Stimulated activated CD8-positive, alpha-beta memory T cell treated with anti-CD3 and anti-CD28 coated beads, Interleukin-15, amount 100 ng/mL, for 48 hours (primary cell): ENCODE results near the gene CMTM4.
"Not testable (repeated sequence)": the region's sequence is repeated elsewhere in the genome, so short reads cannot be mapped to it uniquely, and the experiment has no call there.

Experiments used
- DNase-seq, 2 donors: peaks; one replicate each; pipeline ENCODE4 v3.0.0-alpha.2; 2020; ENCODE audit warnings: low read depth in 2 of 2

CMTM4 gene

DNA sequence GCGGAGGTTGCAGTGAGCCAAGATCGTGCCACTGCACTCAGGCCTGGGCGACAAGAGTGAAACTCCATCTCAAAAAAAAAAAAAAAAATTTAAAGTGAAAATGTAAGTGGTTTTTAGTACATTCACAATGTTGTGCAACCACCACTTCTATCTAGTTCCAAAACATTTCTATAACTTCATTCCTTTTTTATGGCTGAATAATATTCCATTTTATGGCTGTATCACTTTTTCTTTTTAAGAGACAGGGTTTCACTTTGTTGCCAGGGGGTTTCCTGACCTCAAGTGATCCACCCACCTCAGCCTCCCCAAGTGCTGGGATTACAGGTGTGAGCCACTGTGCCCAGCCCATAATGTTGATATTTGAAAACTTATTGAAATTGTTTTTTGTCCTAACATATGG is 103.7 kb downstream of the CMTM4 start:
- DNase-seq: no peak

DNA sequence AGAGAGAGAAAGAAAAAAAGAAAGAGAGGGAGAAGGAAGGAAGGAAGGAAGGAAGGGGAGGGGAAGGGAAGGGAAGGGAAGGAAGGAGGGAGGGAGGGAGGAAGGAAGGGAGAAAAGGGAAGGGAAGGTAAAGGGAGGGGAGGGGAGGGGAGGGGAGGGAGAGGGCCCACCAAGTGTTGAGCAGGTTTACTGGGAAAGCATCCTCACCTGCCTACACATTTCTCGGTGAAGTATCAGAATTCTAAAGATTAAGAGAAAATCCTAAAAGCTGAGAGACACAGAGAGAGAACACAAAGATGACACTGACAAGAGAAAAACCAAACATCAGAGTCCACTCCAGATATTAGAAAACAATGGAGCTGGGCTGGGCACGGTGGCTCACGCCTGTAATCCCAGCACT is 104.3 kb downstream of the CMTM4 start:
- no peak for DNase-seq

DNA sequence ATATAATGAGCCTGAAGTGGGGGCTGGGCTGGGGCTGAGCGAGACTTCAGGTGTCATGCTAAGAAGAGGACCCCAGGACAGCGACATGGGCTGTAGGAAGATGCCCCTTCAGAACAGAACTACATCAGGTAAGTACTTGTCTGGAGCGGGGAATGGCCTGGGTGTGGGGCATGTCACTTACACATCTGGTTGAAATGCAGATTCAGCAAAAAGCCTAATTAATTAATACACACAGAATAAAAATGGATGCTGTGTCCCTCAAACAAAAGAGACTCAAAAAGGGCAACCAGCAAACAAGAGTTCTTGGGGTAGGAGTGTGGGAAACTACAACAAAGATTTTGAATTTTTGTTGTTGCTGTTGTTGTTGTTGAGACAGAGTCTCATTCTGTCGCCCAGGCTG is 105.5 kb downstream of the CMTM4 start:
- DNase-seq: no peak

DNA sequence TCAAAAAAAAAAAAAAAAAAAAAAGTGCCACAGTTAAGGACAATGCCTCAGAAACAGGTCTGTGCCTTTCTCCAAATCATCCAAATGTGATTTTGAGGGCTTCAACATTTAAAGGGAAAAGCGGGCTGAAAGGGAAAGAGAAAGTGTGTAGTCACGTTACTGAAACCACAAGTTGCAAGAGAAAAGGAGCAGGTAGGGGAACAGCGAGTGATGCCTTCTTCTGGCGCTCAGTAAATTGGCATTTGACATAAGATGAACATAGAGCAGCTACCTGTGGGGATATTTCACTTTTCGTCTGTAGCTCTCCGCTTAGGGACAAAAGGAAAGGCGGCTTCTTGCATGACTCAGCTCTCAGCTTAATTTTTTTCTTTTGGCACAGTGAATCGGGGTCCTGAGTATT is 106.2 kb downstream of the CMTM4 start:
- DNase-seq: no peak

DNA sequence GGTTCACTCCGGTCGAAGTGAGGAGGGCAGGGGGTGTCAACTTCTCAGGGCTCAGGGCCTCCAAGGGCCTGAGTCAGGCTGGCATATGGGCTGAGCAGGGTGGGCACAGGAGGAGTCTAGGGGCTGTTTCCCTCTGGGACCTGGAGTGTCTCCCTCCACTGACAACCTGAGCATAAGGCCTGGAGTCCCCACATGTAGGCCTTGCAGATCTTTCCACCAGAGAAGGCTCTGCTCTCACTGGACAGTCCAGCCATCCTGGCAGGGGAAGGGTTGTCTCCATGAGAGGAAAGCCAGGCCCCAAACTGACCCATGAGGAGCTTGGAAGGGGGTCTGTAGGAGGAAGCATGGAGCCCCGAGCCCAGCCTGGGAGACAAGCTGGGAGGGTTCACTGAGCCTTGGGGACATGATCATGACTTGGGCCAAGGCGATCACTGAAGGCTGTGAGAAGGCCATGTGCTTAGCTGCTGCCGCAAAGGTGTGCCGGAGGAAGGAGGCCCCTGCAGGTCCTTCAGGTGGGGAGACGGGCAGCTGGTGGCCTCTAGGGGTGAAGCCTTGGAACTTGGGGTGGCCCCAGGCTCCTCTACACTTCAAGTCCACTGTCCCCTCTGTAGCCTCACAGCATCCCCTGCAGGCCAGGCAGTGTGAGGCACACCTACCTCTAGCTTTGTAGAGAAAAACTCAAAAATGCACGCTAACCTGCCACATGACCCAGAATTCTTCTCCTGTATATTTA is 107.4 kb downstream of the CMTM4 start:
- peak; percentile 39 to 54 for DNase-seq

DNA sequence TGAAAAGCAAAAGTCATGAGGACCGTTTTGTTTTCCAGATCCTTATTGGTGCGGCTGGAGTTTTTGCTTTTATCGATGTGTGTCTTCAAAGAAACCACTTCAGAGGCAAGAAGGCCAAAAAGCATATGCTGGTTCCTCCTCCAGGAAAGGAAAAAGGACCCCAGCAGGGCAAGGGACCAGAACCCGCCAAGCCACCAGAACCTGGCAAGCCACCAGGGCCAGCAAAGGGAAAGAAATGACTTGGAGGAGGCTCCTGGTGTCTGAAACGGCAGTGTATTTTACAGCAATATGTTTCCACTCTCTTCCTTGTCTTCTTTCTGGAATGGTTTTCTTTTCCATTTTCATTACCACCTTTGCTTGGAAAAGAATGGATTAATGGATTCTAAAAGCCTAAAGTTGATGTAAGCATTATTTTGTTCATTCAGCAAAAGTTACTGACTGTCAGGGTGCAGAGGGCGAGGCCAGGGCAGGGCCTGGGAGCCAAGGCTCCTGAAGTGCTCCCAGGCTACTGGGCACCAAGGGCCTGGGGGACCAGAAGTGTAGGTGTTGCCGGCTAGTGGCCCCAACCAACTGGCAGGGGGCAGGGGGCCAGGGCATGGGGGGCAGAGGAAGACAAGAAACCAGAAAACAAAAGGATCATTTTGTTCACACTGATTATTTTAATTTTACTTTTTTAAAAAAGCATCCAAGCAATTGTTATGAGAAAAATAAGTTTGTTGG is 108.5 kb downstream of the CMTM4 start:
- no peak for DNase-seq

DNA sequence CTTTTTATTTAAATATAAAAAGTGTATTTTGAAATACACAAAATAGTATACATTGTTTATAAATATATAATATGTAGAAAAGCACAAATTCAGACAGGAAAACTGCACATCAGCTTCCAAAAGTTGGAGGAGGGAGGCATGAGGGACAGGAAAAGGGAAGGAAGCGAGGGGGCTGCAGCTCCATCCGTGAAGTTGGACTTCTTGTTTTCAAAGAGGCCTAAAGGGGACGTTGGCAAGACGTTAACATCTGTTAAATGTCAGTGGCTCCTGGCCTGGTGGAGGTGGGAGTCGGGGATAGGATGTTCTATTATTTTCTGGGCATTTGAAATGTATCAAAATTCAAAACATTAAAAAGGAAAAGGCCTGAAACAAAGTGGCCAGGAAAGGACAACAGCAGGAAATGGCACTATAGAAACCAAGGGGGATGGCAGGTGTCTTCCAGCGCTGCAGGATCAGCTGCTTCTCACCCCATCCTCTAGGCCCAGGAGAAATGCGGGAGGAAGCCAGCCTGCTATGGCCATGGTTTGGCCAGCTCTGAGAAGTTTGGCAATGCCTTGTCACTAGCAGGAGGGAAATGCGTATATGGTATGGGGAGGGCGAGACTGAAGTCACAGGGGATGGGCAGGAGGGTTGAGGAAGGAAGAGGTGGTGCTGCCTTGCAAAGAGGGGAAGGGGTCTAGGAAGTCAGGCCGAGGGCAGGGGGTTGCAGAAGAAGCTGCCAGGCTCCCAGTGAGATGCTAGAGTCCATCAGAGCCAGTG is 110.9 kb downstream of the CMTM4 start:
- no peak for DNase-seq

DNA sequence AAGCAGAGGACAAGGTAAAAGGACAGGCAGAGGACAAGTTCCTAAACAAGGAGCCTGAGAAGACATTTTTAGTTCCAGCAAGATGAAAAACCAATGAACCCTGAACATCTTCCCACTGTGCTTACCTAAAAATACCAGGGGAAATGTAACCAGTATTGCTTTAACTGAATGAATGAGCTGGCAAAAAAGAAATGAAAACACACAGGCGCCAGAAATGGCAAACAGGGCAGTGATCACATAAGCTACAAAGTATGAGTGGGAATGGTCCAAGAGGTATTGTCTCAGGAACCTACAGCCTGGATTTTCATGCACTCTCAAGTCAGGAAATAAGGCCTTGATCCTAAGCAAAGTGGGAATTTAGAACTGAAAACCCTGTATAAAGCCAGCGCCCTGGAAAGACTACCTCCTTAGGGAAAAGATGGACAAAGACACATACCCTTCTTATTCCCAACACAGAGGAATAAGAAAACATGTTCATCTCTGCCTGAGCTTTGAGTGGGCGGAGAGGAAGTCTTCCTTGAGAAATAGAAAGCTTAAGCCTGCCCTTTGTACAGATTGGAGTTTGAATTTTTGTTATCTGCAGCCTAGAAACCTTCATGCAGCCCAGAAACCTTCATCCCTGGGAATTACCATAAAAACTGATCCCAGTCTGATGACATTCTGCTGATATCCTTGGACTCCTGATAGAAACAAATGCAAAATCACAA is 115.1 kb downstream of the CMTM4 start:
- DNase-seq: no peak

DNA sequence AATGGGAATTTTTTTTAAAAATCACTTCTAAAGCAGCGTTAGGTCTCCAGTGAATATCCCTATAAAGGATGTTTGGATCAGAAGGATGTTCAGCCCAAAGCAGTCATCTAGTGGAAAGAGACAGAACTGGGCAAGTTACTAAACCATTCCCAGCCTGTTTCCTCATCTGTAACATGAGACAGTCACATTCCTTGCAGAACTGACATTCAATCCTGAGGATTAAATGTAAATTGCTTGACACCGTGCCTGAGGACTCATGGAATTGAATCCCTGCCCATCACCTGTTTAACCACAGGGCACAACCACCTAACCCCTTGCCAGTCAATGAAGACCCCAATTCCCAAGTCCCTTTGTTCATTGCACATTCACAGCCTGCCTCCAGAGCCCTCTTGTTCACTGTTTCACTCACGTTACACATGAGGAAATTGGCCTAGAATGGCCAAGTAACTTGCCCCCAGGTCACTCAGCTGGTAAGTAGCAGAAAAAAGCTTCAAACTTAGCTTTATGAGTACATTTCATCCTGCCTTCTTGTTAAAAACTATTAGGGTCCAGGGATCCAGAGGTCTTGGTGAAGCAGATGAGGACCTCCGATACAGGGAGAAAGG is 115.8 kb downstream of the CMTM4 start:
- no peak for DNase-seq

DNA sequence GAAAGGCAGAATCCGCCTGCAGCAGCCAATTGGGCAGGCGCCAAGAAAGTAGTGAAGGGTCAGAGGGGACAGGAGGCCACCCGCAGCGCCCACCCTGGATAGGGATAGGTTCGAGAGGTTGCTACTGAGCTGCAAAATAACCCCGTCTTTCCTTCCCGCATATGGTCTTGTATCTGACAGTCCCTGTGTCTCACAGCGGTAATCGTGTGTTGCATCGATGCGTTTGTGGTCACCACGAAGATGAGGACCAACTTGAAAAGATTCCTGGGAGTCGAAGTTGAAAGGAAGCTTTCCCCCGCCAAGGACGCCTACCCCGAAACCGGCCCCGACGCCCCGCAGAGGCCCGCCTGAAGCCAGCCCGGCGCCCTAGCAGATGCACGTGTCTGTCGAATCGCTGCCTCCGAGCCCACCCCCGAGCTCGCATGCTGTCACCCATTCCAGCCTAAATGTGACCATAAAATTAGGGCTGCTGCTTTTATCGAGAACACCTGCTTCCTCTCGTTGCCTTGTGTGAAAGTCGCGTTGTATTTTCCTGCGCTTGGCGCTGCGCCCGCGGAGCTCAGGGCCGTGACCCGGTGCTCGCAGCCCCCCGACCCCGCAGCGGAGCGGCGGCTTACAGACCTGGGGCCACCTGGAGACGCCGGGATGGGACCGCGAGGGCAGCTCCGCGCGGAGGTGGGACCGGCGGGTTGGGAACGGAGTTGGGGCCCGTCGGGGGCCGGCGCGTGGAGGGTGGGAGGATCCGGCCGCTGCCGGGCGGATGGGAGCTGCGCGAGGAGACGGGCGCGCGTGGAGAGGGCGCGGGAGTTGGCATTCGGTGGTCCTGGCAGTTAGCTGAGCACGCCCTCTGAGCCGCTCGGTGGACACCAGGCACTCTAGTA is 117.7 kb downstream of the CMTM4 start, which contains the start of gene CMTM2:
CMTM2 (plus strand) TSS at position 813 of the 881 bp plus-strand sequence. CDS start 145 bp downstream, outside the sequence.
- no peak for DNase-seq

DNA sequence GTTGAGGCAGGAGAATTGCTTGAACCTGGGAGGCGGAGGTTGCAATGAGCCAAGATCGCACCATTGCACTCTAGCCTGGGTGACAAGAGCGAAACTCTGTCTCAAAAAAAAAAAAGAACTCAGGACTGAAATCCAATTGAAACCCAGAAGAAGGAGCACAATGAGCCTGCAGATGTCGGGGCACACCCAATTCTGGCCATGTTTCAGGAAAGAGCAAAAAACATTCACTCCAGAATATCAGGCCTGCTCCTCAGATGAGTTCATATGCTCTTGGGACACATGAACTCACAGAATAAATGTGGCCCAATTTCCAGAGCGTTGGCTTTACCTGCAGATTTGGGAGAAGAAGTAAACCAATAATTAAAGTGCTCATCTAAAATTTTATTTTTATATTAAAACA is 120.2 kb downstream of the CMTM4 start:
- no peak for DNase-seq

DNA sequence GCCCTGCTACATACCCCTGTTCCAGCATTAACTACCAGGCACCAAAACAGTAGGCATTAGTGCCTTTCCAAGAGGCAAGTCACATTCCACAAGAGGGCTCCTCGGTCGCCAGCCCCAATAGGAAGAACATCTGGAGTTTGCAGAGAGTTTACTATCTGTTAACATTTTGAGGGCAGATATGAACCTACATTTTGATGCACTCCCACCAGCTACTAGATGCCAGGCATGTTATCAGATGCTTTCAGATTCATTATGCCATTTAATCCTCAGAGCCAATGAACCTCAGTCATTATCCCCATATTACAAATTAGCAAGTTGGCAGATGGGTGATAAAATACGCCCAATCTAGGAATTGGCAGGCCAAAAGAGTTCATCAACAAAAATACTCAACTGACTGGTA is 121.5 kb downstream of the CMTM4 start:
- no peak for DNase-seq

DNA sequence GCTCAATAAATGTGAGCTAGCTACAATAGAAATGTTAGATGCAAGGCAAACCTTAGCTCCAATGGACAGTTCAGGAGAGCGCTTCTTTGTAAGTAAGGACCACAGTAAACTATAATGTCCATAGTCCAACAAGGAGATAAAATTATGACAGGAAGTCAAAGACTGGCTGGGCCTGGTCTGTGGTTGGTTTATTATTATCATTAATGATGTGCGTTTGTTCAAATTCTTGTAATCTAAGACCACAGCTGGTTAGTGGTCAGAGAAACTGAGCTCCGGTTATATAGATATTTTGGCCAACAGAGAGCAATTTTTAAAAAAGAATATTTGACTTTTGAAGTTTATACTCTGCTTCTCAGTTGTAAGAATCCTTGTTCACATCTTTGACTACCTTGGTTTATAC is 122.0 kb downstream of the CMTM4 start:
- DNase-seq: no peak

DNA sequence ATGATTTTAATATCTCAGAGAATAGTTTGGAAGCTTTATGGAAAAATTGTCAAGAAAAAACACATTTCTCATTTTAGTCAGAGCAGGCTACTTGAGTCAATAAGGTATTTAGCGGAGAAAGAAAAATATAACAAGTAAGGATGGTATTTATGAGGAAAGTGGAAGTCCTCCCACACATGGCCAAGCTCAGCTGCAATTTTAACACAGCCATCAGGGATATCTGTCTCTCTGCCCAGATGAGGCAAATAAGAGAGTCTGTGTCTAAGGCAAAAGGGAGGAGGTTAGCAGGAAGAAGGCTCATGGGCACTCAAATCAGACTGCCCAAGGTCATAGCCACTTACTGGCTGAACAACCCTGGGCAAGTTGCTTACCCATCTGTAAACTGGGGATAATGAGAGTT is 122.5 kb downstream of the CMTM4 start:
- DNase-seq: no peak

DNA sequence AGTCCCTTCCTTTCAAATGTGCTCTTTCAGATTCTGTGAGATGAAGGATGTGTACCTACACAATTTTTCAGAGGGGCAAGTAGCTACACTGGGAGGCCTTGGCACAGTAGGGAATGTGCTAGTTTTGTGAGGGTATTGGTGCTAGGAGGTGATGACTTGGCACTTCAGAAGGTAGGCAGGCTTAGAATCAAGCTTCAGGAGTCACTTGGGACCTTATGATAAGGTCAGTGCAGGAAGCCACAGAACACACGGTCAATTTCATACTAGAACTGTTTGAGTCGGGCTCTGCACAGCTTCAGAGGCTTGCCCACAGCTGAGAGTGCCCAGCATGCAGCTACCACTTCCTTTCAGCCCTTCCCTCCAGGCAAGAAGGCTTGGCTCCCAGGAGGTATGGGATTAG is 124.2 kb downstream of the CMTM4 start:
- DNase-seq: no peak

DNA sequence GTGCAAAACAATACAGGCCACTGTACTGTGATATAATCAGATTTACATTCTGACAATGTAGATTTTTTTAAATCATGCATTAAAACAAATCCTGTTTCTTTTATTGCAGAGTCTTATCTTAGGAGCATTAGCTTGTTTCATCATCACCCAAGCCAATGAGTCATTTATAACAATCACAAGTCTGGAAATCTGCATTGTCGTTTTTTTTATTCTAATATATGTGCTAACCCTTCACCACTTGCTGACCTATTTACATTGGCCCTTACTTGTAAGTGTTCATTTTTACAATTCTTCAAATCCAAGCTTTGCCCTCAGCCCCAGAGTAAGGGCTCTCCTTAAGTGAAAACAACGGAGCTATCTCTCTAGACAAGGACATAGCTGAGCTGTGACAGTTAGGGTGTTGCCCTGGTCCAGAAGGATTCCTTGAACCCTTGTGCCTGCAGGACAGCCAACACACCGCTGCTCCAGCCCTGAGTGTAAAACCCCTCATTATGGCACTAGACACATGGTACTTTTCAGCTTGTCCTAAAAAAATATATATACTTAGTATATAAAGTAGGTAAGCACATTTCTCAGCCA is 126.6 kb downstream of the CMTM4 start:
- no peak for DNase-seq

DNA sequence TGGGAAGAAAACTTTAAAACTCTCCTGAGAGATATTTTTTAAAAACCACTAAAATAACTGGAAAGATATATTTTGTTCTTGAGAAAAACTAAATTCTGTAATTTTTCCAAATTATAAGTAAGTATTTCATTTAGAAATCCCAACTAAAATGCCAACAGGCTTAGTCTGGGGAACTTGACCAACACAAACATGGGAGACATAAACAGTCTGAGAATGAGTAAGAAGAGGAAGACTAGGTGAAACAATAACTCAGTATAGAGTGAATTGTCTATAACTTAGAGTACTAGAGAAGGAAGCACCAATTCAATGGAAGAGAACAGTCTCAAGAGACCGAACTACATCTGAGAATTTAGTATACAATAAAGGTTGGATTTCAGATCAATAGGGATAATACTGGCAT is 127.4 kb downstream of the CMTM4 start:
- no peak for DNase-seq

DNA sequence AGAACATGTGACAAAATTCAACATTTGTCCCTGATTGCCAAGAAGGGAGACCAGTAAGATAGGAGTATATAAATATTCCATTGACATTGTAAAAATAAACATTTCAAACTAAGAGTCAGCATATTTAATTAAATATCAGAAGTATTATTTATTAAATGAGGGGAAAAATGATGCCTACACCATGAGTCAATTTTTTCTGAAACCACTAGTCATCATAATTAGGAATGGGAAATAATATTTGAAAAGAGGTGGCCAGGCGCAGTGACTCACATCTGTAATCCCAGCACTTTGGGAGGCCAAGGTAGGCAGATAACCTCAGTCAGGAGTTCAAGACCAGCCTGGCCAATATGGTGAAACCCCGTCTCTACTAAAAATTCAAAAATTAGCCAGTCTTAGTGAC is 128.2 kb downstream of the CMTM4 start:
- DNase-seq: no peak

DNA sequence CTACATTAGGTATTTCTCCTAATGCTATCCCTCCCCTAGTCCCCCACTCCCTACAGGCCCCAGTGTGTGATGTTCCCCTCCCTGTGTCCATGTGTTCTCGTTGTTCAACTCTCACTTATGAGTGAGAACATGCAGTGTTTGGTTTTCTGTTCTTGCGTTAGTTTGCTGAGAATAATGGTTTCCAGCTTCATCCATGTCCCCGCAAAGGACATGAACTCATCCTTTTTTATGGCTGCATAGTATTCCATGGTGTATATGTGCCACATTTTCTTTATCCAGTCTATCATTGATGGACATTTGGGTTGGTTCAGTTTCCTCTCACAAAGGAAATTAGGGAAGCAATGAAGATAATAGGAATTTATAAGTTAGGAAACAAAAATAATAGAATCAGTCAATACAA is 129.3 kb downstream of the CMTM4 start:
- DNase-seq: not testable (repeated sequence)
